Central memory CD8-positive, alpha-beta T cell (primary cell): Measurements from ENCODE around the gene TMEM132E.
A peak's percentile ranks its signal among the peaks of the same experiment; 100 is the strongest.
"Not testable (repeated sequence)": the region's sequence is repeated elsewhere in the genome, so short reads cannot be mapped to it uniquely, and the experiment has no call there.

Experiments
- ATAC-seq: fragments of 150-1000 bp; cut with Tn5 transposase; replicated peaks from 2 replicates; pipeline ENCODE4 v1.10.0; 2022; ENCODE audit warnings: mild to moderate bottlenecking, moderate FRiP score, moderate number of reproducible peaks; ENCODE audit not compliant: poor library complexity, severe bottlenecking; ENCODE audit errors: extremely low read depth
- DNase-seq, 2 donors: peaks; one replicate each; pipeline ENCODE4 v3.0.0; 2021; ENCODE audit warnings: low spot score in 2 of 2
- H3K27ac Mint-ChIP-seq: one replicate; pipeline ENCODE4 v1.8.0; 2022; ENCODE audit warnings: low read depth, mild to moderate bottlenecking, moderate library complexity, mixed read lengths
- H3K27me3 Mint-ChIP-seq: one replicate; pipeline ENCODE4 v1.8.0; 2022; ENCODE audit warnings: mixed read lengths
- H3K36me3 Mint-ChIP-seq: one replicate; pipeline ENCODE4 v1.8.0; 2022; ENCODE audit warnings: mild to moderate bottlenecking, moderate library complexity, mixed read lengths; ENCODE audit not compliant: insufficient read depth
- H3K4me1 Mint-ChIP-seq: one replicate; pipeline ENCODE4 v1.8.0; 2022; ENCODE audit warnings: mixed read lengths
- H3K4me3 Mint-ChIP-seq: one replicate; pipeline ENCODE4 v1.8.0; 2022; ENCODE audit warnings: mild to moderate bottlenecking, moderate library complexity, mixed read lengths
- H3K9me3 Mint-ChIP-seq: one replicate; pipeline ENCODE4 v1.8.0; 2022; ENCODE audit warnings: mixed read lengths

TMEM132E gene, protein sequence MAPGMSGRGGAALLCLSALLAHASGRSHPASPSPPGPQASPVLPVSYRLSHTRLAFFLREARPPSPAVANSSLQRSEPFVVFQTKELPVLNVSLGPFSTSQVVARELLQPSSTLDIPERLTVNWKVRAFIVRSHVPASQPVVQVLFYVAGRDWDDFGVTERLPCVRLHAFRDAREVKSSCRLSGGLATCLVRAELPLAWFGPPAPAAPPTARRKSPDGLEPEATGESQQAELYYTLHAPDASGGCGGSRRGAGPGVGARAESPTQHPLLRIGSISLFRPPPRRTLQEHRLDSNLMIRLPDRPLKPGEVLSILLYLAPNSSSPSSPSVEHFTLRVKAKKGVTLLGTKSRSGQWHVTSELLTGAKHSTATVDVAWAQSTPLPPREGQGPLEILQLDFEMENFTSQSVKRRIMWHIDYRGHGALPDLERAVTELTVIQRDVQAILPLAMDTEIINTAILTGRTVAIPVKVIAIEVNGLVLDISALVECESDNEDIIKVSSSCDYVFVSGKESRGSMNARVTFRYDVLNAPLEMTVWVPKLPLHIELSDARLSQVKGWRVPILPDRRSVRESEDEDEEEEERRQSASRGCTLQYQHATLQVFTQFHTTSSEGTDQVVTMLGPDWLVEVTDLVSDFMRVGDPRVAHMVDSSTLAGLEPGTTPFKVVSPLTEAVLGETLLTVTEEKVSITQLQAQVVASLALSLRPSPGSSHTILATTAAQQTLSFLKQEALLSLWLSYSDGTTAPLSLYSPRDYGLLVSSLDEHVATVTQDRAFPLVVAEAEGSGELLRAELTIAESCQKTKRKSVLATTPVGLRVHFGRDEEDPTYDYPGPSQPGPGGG (N-terminal part only)

GRCh38 chr17:34579017-34579946 is at the start of gene TMEM132E:
TSS of gene TMEM132E (plus strand) at chr17:34579582. CDS start at chr17:34581077, 1,495 bp downstream.
- Mint-ChIP-seq H3K27me3 (peaks cover 85% of the 10 kb centered on the region), H3K36me3 (no peaks in the 10 kb centered on the region), H3K4me3 (peak within 1 kb of the TSS; percentile 73), H3K27ac (no peak within 1 kb of the TSS), H3K9me3 (no peaks in the 10 kb centered on the region), H3K4me1 (peaks cover 13% of the 10 kb centered on the region)
- no peak for DNase-seq
- no peak for ATAC-seq

DNA sequence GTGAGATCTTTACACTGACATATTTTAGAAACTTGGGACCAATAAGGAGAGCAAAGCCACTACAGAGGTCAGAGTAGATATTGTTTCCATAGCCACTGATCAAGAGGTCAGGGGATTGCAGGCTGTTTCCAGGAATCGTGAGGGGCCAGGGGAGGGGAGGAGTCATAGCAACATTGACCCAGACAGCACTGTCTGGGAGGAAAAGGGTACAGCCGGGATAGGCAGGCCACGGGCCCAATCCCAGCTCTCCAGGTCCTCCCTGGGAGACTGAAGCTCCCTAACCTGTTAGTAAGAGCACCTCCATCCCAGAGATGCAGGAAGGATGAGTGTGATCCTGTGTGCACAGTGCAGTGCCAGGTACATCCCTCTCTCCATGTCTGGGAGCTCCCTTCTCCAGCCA is 48.5 kb upstream of the TMEM132E start:
- DNase-seq, result no peak
- Mint-ChIP-seq H3K4me1 (peaks cover 5% of the 10 kb centered on the region), H3K27me3 (peaks cover 83% of the 10 kb centered on the region), H3K9me3 (no peaks in the 10 kb centered on the region), H3K27ac (no peak overlapping the region), H3K4me3 (no peak overlapping the region), H3K36me3 (no peaks in the 10 kb centered on the region)
- no peak for ATAC-seq

GRCh38 chr17:34532281-34533065 is 46.9 kb upstream of the TMEM132E start:
- ATAC-seq, result no peak
- Mint-ChIP-seq H3K4me3 (no peak overlapping the region), H3K9me3 (no peaks in the 10 kb centered on the region), H3K4me1 (peaks cover 5% of the 10 kb centered on the region), H3K27me3 (peaks cover 98% of the 10 kb centered on the region), H3K36me3 (no peaks in the 10 kb centered on the region), H3K27ac (no peak overlapping the region)
- DNase-seq, result no peak

DNA sequence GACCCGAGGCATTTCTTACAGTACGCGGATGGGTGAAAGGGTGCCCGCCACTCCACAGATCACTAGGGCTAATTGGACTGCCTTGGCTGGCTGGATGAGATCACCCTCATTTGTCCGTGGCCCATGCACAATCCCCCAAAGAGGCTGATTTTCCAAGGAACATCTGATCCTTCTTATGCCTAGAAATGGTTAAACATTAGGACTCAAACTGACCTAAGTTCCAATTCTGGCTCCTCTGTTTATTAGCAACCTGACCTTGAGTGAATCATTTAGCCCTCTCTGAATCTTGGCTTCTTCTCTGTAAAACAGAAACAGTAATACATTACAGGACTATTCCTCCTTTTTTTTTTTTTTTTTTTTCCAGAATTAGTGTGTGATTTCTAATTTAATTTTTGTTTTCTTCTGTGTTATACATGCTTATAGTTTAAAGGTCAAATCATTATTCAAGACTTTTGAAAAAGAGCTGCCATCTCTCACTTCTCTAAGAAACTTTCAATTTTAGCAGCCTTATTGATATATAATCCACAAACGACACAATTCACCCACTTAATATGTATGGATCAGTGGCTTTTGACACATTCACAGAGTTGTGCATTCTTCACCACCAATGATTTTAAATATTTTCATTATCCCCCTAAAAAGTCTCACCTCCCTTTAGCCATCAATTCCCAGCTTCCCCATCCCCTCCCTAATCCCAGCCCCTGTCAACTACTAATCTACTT is 45.4 kb upstream of the TMEM132E start:
- ATAC-seq, result no peak
- no peaks in the 10 kb centered on the region for H3K36me3 Mint-ChIP-seq
- no peaks in the 10 kb centered on the region for H3K9me3 Mint-ChIP-seq
- no peak overlapping the region for H3K27ac Mint-ChIP-seq
- no peak for DNase-seq
- no peak overlapping the region for H3K4me3 Mint-ChIP-seq
- H3K4me1 Mint-ChIP-seq, result no peaks in the 10 kb centered on the region
- H3K27me3 Mint-ChIP-seq, result peaks cover 88% of the 10 kb centered on the region

GRCh38 chr17:34537445-34537844 is 41.9 kb upstream of the TMEM132E start:
- peaks cover 88% of the 10 kb centered on the region for H3K27me3 Mint-ChIP-seq
- no peaks in the 10 kb centered on the region for H3K36me3 Mint-ChIP-seq
- DNase-seq, result no peak
- no peak overlapping the region for H3K4me3 Mint-ChIP-seq
- ATAC-seq, result no peak
- H3K9me3 Mint-ChIP-seq, result no peaks in the 10 kb centered on the region
- no peaks in the 10 kb centered on the region for H3K4me1 Mint-ChIP-seq
- no peak overlapping the region for H3K27ac Mint-ChIP-seq

GRCh38 chr17:34538582-34538981 is 40.8 kb upstream of the TMEM132E start:
- not testable (repeated sequence) for H3K4me3 Mint-ChIP-seq, H3K27ac Mint-ChIP-seq, H3K4me1 Mint-ChIP-seq, DNase-seq, H3K9me3 Mint-ChIP-seq, H3K36me3 Mint-ChIP-seq, ATAC-seq
- H3K27me3 Mint-ChIP-seq, result peaks cover 79% of the 10 kb centered on the region

DNA sequence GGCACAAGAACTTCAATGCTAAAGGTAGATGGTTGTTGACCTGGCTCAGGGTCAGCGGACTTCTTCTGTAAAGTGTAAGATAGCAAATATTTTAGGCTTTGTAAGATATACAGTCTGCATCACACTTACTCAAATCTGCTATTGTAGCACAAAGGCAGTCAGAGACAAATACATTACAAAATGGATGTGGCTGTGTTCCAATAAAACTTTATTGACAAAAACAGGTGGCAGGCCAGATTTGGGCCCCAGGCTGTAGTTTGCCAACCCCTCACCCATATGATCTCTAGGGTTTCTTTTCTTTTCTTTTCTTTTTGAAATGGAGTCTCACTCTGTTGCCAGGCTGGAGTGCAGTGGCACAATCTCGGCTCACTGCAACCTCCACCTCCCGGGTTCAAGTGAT is 39.5 kb upstream of the TMEM132E start:
- ATAC-seq, result no peak
- no peak for DNase-seq
- no peaks in the 10 kb centered on the region for H3K9me3 Mint-ChIP-seq
- no peaks in the 10 kb centered on the region for H3K4me1 Mint-ChIP-seq
- no peak overlapping the region for H3K4me3 Mint-ChIP-seq
- H3K27ac Mint-ChIP-seq, result no peak overlapping the region
- H3K27me3 Mint-ChIP-seq, result peaks cover 72% of the 10 kb centered on the region
- H3K36me3 Mint-ChIP-seq, result no peaks in the 10 kb centered on the region

DNA sequence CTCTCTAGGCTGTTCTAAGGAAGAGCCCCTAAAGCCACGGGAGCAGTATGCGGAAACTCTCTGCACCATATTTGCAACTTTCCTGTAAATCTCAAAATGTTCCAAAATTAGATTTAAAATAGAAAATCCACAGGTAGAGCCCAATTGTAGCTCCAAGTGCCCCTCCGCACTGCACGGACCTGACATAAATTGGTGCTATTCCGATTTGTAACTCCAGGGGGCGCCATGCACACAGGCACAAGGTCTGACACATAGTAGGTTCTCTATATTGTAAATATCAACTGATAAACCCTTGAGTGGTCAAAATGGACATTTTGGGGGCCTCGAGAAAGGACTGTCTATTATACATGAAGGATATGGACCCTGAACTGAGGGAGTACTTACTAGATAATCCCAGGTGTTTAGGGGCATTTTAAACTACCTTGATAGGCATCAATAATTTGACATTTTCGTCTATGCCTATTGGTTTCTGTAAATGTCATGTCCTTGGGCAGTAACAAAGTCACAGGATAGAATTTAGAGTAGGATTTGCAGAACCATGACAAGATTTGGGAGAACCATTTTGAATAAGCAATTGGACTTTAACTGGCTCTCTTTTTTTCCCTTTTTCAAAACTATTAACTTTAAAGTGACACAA is 36.6 kb upstream of the TMEM132E start:
- no peaks in the 10 kb centered on the region for H3K9me3 Mint-ChIP-seq
- ATAC-seq (no peak), DNase-seq (peak; percentile 28 to 44)
- H3K4me3 Mint-ChIP-seq, result no peak overlapping the region
- H3K27me3 Mint-ChIP-seq, result peaks cover 44% of the 10 kb centered on the region
- H3K36me3 Mint-ChIP-seq, result no peaks in the 10 kb centered on the region
- no peaks in the 10 kb centered on the region for H3K4me1 Mint-ChIP-seq
- no peak overlapping the region for H3K27ac Mint-ChIP-seq

GRCh38 chr17:34547453-34548063 is 31.8 kb upstream of the TMEM132E start:
- H3K4me1 Mint-ChIP-seq, result no peaks in the 10 kb centered on the region
- no peak for ATAC-seq
- peaks cover 49% of the 10 kb centered on the region for H3K27me3 Mint-ChIP-seq
- H3K27ac Mint-ChIP-seq, result peak overlapping the region; percentile 52
- no peaks in the 10 kb centered on the region for H3K36me3 Mint-ChIP-seq
- H3K9me3 Mint-ChIP-seq, result no peaks in the 10 kb centered on the region
- H3K4me3 Mint-ChIP-seq, result no peak overlapping the region
- DNase-seq, result no peak

- Mint-ChIP-seq H3K9me3 (no peaks in the 10 kb centered on the region), H3K36me3 (no peaks in the 10 kb centered on the region), H3K4me1 (no peaks in the 10 kb centered on the region), H3K27ac (no peak overlapping the region), H3K4me3 (no peak overlapping the region), H3K27me3 (peaks cover 54% of the 10 kb centered on the region)
- no peak for ATAC-seq
- no peak for DNase-seq
Observed at GRCh38 chr17:34549966-34550365, 29.4 kb upstream of the TMEM132E start.

- Mint-ChIP-seq H3K27me3 (peaks cover 50% of the 10 kb centered on the region), H3K36me3 (no peaks in the 10 kb centered on the region)
Observed at GRCh38 chr17:34553907-34554306, 25.5 kb upstream of the TMEM132E start.

More at GRCh38 chr17:34553907-34554306, 25.5 kb upstream of the TMEM132E start:
- no peak for DNase-seq
- no peak for ATAC-seq
- H3K9me3 Mint-ChIP-seq, result no peaks in the 10 kb centered on the region
- no peak overlapping the region for H3K27ac Mint-ChIP-seq
- no peaks in the 10 kb centered on the region for H3K4me1 Mint-ChIP-seq
- H3K4me3 Mint-ChIP-seq, result no peak overlapping the region
